ENCODE results near the gene OPA1.

OPA1 gene

GRCh38 chr3:193656878-193657282 lies 63.9 kb downstream of the OPA1 start:
- DNase-seq = no peak

DNA sequence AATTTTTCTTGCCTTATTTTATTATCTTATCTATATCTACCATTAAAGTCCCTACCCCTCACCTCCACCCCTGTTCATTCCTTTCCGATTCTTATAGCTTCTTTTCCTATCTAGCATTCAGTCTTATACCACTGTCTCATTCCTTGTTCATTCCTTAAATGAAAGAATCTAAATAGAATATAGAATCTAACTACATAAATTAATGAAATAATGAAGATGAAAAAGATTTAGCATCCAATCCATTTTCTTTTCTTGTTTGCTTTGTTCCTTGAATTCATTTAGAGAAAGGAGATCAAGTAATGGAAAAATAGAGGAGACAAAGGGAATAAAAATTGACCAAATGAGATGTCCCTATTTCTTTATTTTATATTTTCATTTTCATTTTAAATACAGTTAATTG lies 67.2 kb downstream of the OPA1 start:
- no peak for DNase-seq

DNA sequence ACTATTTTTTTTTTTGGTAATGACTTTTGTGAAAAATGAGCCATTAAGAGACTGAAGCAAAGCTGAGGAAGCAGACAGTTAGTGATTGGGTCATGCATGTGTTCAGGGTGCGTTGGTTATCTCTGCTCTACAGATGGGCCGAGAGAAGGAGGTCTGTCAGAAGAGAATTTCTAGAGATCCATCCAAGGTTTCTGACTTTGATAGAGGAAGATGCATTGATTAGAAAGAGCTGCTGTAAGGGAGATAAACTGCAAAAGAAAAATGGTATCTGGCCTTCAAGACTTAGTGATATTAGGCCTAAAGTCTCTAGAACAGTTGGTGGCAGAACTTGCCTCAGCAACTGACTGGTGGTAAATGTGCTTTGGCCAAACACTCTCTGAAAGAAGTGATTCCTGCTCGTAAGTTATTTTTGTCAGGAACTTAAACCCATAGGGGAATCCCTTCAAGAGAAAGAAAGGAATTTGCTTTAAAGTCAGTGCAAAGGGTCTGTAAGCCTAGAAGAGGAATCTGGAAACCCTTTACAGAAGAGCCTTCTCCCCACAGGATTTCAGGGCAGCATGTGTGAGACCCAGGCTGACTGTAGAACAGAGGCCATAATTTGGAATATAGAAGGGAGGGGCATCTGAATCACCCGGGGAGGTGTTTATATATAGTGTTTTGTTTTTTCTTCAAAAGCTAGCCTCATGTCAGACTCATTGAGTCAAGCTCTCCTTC lies 67.8 kb downstream of the OPA1 start:
- DNase-seq = no peak

- no peak for DNase-seq
Observed at GRCh38 chr3:193662757-193663322, 69.8 kb downstream of the OPA1 start.

GRCh38 chr3:193665370-193665989 lies 72.5 kb downstream of the OPA1 start:
- peak; percentile 33 for DNase-seq

GRCh38 chr3:193673845-193674244 lies 80.8 kb downstream of the OPA1 start:
- no peak for DNase-seq

DNA sequence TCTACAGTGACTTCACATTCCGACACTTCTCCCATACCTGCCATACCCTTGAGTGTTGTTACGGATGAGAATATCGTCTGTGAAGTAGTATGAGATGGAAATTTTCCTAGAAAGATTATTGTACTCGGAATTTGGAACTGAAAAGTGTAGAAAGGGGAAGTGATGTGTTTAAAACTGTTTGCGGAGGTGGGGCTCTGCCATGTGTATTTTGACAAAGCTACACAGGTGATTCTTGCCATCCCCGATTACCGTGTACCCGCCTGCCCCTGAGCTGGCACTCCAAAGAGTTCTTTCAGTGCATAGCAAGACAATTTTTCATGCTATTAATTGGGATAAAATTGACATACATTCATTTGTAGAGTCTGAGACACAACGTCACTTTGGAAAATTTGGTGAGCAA lies 81.7 kb downstream of the OPA1 start:
- DNase-seq = no peak

- DNase-seq = peak; percentile 4
Observed at GRCh38 chr3:193677734-193678133, 84.7 kb downstream of the OPA1 start.

DNA sequence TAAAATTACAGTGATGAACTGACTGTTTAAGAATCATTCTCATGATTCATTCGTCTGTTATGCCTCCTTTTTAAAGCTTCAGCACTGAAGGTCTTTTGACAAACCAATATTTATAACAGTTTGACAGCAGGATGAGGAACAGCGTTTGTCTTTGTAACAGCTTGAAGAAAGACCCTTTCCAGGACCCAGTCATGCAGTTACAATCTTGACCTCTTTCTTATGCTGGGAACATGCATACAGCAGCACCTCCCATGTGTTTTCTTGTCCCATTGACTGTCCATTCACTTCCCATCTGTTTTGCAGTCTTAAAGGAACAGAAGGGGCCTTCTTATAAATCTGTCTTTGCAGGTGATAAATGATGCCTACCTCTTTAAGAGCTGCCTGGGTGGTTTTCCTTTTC lies 87.2 kb downstream of the OPA1 start:
- peak; percentile 52 for DNase-seq

GRCh38 chr3:193681631-193682030 lies 88.6 kb downstream of the OPA1 start:
- DNase-seq = no peak

- no peak for DNase-seq
Observed at GRCh38 chr3:193686665-193687483, 93.9 kb downstream of the OPA1 start.

- no peak for DNase-seq
Observed at GRCh38 chr3:193688834-193689714, 96.1 kb downstream of the OPA1 start.

- no peak for DNase-seq
Observed at GRCh38 chr3:193693774-193694173, 100.8 kb downstream of the OPA1 start.

GRCh38 chr3:193701953-193702635 lies 109.1 kb downstream of the OPA1 start:
- DNase-seq = peak; percentile 27

DNA sequence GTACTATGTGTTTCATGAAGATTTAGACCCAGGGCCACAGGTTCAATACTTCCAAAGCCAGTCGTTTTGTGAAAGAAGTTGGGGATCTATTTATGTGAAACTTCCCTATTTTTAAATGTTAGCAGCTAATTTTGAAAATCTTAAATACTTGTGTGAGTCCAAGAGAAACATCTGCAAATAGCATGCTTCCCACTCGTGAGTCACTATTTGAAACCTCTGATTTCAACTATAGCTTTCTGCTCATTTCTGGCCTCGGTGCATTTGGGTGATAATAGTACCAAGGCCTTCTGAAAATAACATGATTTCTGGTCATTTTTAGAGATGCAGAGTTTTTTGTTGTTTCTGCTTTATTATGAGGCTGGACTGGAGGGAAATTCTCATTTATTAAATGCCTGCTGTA lies 110.0 kb downstream of the OPA1 start:
- peak; percentile 41 for DNase-seq

DNA sequence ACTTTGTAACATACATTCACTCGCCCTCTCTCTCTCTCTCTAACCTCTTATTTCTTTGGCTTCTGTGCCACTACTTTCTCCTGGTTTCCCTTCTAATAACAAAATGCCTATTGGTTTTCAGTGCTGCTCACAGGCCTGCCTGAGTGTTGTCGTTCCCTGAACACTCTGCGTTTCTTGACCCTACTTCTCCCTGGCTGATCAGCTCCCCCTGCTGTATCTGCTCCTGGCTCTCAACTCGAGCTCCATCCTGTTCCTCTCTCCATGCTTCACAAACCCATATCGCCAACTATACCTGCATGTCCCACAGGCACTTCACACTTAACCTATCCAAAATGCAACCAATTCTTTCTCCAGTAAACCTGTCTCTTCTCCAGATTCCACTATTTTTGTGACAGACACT lies 111.4 kb downstream of the OPA1 start:
- DNase-seq = no peak

DNA sequence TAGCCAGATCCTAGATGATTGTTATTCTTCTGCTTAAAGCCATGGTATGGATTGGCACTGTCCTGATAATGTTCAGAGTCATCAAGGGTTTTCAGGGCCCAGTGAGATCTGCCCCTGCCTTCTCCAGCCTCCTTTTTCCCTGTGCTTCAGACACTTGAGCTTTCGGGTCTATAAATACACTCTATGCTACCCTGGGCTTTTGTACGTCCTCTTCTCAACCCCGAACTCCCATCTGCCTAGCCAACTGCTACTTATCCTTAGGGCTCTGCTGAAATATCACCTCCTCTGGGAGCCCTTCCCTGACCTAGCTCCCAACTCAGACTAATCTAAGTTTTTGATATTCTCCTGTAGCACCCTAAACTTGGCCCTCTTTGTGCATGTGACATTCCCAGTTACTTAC lies 115.3 kb downstream of the OPA1 start:
- DNase-seq = no peak

DNA sequence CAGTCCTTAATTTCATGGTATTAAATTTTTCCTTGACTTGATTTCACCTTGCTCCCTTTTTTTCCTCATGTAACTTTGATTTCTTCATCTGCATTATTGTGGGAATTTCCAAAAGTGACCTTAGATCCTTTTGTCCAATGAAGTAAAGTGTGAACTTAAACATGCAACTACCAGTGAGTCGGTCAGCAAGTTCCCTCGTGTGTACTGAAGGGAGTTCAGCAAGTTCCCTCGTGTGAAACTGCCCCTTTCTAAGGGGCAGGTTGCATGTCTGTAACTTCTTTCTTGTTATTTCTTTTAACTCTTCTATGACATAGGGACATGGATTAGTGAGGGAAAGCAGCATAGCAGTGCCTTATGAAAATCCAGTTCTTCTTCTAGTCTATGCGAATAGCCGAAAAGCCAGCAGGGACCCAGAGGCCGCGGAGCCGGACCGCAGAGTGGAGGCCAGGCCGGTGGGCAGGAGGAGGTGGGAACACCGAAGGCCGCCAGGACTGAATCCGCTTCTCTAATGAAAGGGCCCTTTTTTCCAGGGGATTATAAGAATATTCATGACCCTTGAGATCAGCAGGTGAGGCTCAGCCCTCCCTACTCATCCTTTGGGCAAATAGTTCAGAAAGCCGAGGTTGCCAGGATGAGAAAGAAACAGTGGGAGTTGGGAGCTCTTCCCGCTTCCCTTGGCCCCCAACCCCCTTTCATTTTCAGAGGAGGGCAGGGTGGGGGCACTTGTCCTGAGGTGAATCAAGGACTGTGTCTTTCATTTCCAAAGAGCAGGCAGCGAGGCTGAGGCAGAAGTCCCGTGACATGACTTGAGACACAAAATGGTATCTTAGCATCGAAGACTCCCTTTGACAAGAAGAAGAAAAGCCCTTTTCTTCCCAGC lies 117.5 kb downstream of the OPA1 start:
- no peak for DNase-seq

- no peak for DNase-seq
Observed at GRCh38 chr3:193711166-193711485, 118.1 kb downstream of the OPA1 start.

- DNase-seq = no peak
Observed at GRCh38 chr3:193711523-193711963, 118.5 kb downstream of the OPA1 start.
